Fibroblast of lung (primary cell): ENCODE measurements around the gene RAG1. TPM values are rescaled to one million over a fixed set of nuclear protein-coding genes. Genes with fewer than 3 reads are reported as not detected.
A peak's percentile ranks its signal among the peaks of the same experiment; 100 is the strongest.

Experiments used
- DNase-seq, 2 donors: peaks; one replicate each; pipeline versions ENCODE4 v3.0.0 to v3.0.0-alpha.2; 2010; ENCODE audit warnings: low read depth in 2 of 2
- H2AFZ ChIP-seq: 2 replicates; pipeline ENCODE4 v1.5.1; 2012; ENCODE audit warnings: low read length, control low read depth, inconsistent platforms
- H3K27ac ChIP-seq: 2 replicates; pipeline ENCODE4 v1.5.1; 2011; ENCODE audit warnings: low read length, control low read depth; ENCODE audit not compliant: insufficient read depth
- H3K27me3 ChIP-seq: 2 replicates; pipeline ENCODE4 v1.5.1; 2011; ENCODE audit warnings: mild to moderate bottlenecking, low read length; ENCODE audit not compliant: control insufficient read depth, insufficient read depth
- H3K36me3 ChIP-seq: 2 replicates; pipeline ENCODE4 v1.5.1; 2011; ENCODE audit warnings: low read length; ENCODE audit not compliant: control insufficient read depth, insufficient read depth
- H3K4me1 ChIP-seq: 2 replicates; pipeline ENCODE4 v1.5.1; 2011; ENCODE audit warnings: low read length; ENCODE audit not compliant: control insufficient read depth, insufficient read depth; ENCODE audit errors: extremely low read depth
- H3K4me2 ChIP-seq: 2 replicates; pipeline ENCODE4 v1.5.1; 2011; ENCODE audit warnings: low read length, control low read depth; ENCODE audit not compliant: insufficient read depth; ENCODE audit errors: extremely low read depth
- H3K4me3 ChIP-seq, 4 experiments: fragments of 200-600 bp in 1 of 4; sonication (generic) in 1 of 4; replicated peaks in 1 of 4; 2 replicates each; pipeline ENCODE4 v1.5.1; 2011 to 2016; ENCODE audit warnings: low read length in 4 of 4, low read depth in 3 of 4, mild to moderate bottlenecking in 3 of 4, control low read depth in 2 of 4, inconsistent platforms in 1 of 4, mixed read lengths in 1 of 4; ENCODE audit not compliant: insufficient read depth in 1 of 4; ENCODE audit errors: control extremely low read depth in 1 of 4
- H3K79me2 ChIP-seq: 2 replicates; pipeline ENCODE4 v1.5.1; 2012; ENCODE audit warnings: mild to moderate bottlenecking, low read length, inconsistent platforms; ENCODE audit not compliant: control insufficient read depth, insufficient read depth
- H3K9ac ChIP-seq: 2 replicates; pipeline ENCODE4 v1.5.1; 2011; ENCODE audit warnings: mild to moderate bottlenecking, low read length, control low read depth; ENCODE audit not compliant: insufficient read depth
- H3K9me3 ChIP-seq: 2 replicates; pipeline ENCODE4 v1.5.1; 2012; ENCODE audit warnings: low read depth, low read length; ENCODE audit not compliant: control insufficient read depth, insufficient read depth
- H4K20me1 ChIP-seq: 2 replicates; pipeline ENCODE4 v1.5.1; 2011; ENCODE audit warnings: low read length; ENCODE audit not compliant: control insufficient read depth, insufficient read depth; ENCODE audit errors: extremely low read depth
- CTCF ChIP-seq, 2 donors: IDR thresholded peaks in 1 of 2; conservative IDR thresholded peaks in 1 of 2; 1 replicate in 1 of 2; 2 replicates in 1 of 2; pipeline ENCODE4 v1.5.1; 2011 to 2012; ENCODE audit warnings: low read length in 2 of 2, control low read depth in 1 of 2, inconsistent platforms in 1 of 2, low read depth in 1 of 2, mild to moderate bottlenecking in 1 of 2
- EZH2 ChIP-seq: IDR thresholded peaks from 2 replicates; pipeline ENCODE4 v1.5.1; 2012; ENCODE audit warnings: low read length, control low read depth, mild to moderate bottlenecking; ENCODE audit errors: missing control alignments
- polyA plus RNA-seq, 2 donors: library from polyadenylated mRNA; depleted of rRNA in 1 of 2; stranded (reverse) in 1 of 2; unstranded in 1 of 2; fragments of >200 nt; gene quantifications; 2 replicates each; pipeline ENCODE4 v1.2.1, GENCODE V29; 2011 to 2012; ENCODE audit warnings: missing spikeins in 1 of 2
- total RNA-seq: library from RNA; depleted of rRNA; stranded (reverse); fragments of >200 nt; gene quantifications from 2 replicates; pipeline ENCODE4 v1.2.1, GENCODE V29; 2014

RAG1 gene
- total and polyA plus RNA-seq, 2 donors (not counting 1 experiment from before 2014, with no cell fraction given), result 0.08 to 0.99 TPM

DNA sequence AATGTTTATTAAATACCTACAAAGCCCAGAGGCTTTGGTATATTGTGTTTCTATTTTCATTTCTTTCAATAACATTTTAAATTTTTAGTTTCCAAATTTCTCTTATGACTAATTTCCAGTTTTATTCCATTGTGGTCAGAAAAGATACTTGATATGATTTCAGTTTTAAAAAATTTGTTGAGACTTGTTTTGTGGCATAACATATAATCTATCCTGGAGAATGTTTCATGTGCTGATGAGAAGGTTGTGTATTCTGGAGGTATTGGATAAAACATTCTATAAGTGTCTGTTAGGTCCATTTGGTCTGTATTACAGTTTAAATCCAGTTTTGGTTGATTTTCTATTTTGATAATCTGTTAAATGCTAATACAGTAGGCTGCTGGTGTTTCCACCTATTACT, 9.8 kb upstream of the RAG1 start:
- H3K4me3 ChIP-seq, result no peak overlapping the region
- no peak overlapping the region for H2AFZ ChIP-seq
- H3K79me2 ChIP-seq, result no peaks in the 10 kb centered on the region
- H3K36me3 ChIP-seq, result no peaks in the 10 kb centered on the region
- no peak overlapping the region for H3K9ac ChIP-seq
- H3K4me2 ChIP-seq, result no peak overlapping the region
- H3K27ac ChIP-seq, result no peak overlapping the region
- no peaks in the 10 kb centered on the region for H4K20me1 ChIP-seq
- H3K27me3 ChIP-seq, result peaks cover 6% of the 10 kb centered on the region
- H3K4me1 ChIP-seq, result no peaks in the 10 kb centered on the region
- no peaks in the 10 kb centered on the region for H3K9me3 ChIP-seq
- DNase-seq, result no peak
- TF ChIP-seq CTCF (conservative IDR thresholded peaks at IDR 0.05 in 1 of 2, IDR thresholded peaks at IDR 0.05 in 1 of 2; ENCODE audit: low read depth in 1 of 2, low read length in 2 of 2) (no peak), EZH2 (no peak)

GRCh38 chr11:36558571-36559413, 9.0 kb upstream of the RAG1 start:
- no peaks in the 10 kb centered on the region for H3K9me3 ChIP-seq
- no peak for TF ChIP-seq CTCF (conservative IDR thresholded peaks at IDR 0.05 in 1 of 2, IDR thresholded peaks at IDR 0.05 in 1 of 2; ENCODE audit: low read depth in 1 of 2, low read length in 2 of 2)
- TF ChIP-seq EZH2, result no peak
- H3K27ac ChIP-seq, result no peak overlapping the region
- H3K9ac ChIP-seq, result no peak overlapping the region
- no peak overlapping the region for H2AFZ ChIP-seq
- H3K79me2 ChIP-seq, result no peaks in the 10 kb centered on the region
- H3K27me3 ChIP-seq, result peaks cover 6% of the 10 kb centered on the region
- H3K36me3 ChIP-seq, result no peaks in the 10 kb centered on the region
- H3K4me2 ChIP-seq, result no peak overlapping the region
- no peak for DNase-seq
- no peaks in the 10 kb centered on the region for H4K20me1 ChIP-seq
- H3K4me3 ChIP-seq, result no peak overlapping the region
- no peaks in the 10 kb centered on the region for H3K4me1 ChIP-seq

DNA sequence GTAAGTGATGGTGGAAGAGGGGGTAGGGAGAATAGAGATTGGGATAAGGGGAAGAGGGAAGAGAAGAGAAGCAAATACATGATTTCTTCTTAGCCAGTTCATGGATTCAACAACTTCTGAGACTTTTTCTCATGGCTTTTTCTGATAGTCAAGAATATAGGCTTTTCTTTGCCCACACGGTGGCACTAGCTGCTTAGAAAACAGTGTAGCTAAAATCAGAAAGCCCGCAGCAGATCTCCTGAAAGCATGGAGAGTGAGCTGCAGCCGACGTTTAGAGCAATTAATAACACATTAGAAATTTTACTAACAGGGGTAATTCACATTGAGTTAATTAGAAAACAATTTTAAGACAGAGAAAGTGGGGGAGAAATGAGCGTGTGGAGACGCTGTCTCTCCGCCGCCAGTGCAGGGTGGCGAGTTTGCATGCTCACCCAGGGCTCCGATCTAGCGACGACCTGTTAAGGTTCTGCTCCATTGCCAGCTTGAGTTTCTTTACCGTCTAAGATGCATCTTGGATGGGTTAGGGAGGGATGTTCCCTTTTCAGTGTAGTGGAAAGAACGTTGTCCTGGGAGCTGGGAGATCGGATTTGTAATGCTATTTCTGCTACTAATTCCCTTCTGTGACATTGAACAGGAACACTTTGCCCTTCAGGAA, 3.3 kb upstream of the RAG1 start:
- no peak overlapping the region for H3K27ac ChIP-seq
- H3K27me3 ChIP-seq, result peaks cover 14% of the 10 kb centered on the region
- peak overlapping the region; percentile 50 for H2AFZ ChIP-seq
- TF ChIP-seq CTCF (conservative IDR thresholded peaks at IDR 0.05 in 1 of 2, IDR thresholded peaks at IDR 0.05 in 1 of 2; ENCODE audit: low read depth in 1 of 2, low read length in 2 of 2) (peak; percentile 70 to 78), EZH2 (peak; percentile 25)
- no peak overlapping the region for H3K9ac ChIP-seq
- H3K36me3 ChIP-seq, result no peaks in the 10 kb centered on the region
- no peaks in the 10 kb centered on the region for H3K79me2 ChIP-seq
- H3K4me1 ChIP-seq, result no peaks in the 10 kb centered on the region
- peak overlapping the region; percentile 69 for H3K4me2 ChIP-seq
- no peaks in the 10 kb centered on the region for H3K9me3 ChIP-seq
- no peaks in the 10 kb centered on the region for H4K20me1 ChIP-seq
- peak; percentile 46 to 77 for DNase-seq
- peak overlapping the region; percentile 4 to 51 (median 34) for H3K4me3 ChIP-seq
